GM12873 (cell line): ENCODE measurements around the gene NUP153.

Experiments used
- TF ChIP-seq, protein P1 (sequence below): IDR thresholded peaks from 2 replicates; pipeline ENCODE4 v1.5.1; 2012; ENCODE audit warnings: low read depth, mild to moderate bottlenecking, moderate library complexity, low read length, control low read depth; ENCODE audit not compliant: insufficient read depth; ENCODE audit errors: missing control alignments

The NUP153 gene

DNA sequence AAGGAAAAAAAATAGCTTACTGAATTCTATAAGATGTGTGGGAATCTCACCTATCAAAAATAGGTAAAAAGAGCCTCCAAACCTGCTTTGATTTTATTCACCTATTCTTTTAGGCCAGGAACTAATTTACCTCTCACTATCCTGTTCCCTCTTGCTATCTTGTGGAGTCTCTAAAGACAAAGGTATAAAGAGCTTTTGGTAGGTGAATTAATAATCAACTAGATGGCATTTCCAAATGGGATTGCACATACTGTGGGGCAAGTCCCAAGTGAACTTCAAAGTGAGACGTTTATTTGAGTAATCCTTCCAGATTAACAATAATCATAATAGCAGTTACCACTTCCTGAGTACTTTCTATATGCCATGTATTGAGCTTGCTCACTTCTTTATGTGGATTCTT is 103.8 kb downstream of the NUP153 start:
- TF ChIP-seq, protein P1, sequence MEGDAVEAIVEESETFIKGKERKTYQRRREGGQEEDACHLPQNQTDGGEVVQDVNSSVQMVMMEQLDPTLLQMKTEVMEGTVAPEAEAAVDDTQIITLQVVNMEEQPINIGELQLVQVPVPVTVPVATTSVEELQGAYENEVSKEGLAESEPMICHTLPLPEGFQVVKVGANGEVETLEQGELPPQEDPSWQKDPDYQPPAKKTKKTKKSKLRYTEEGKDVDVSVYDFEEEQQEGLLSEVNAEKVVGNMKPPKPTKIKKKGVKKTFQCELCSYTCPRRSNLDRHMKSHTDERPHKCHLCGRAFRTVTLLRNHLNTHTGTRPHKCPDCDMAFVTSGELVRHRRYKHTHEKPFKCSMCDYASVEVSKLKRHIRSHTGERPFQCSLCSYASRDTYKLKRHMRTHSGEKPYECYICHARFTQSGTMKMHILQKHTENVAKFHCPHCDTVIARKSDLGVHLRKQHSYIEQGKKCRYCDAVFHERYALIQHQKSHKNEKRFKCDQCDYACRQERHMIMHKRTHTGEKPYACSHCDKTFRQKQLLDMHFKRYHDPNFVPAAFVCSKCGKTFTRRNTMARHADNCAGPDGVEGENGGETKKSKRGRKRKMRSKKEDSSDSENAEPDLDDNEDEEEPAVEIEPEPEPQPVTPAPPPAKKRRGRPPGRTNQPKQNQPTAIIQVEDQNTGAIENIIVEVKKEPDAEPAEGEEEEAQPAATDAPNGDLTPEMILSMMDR = no peak

DNA sequence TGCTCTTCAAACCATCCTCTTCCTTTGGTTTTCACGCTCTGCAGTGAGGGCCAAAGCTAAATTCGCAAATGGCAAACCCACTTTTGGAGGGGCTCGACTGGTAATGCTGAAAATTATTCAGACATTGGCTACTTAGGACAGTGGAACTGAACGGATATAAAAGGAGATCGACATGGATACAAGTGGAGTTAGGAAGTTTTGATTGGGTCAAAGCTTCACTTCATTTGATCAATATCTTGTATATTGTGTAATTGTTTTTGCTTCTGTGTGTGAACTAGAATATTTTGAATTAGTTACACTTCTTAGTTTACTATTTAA is 105.4 kb downstream of the NUP153 start:
- TF ChIP-seq, protein P1 = no peak

DNA sequence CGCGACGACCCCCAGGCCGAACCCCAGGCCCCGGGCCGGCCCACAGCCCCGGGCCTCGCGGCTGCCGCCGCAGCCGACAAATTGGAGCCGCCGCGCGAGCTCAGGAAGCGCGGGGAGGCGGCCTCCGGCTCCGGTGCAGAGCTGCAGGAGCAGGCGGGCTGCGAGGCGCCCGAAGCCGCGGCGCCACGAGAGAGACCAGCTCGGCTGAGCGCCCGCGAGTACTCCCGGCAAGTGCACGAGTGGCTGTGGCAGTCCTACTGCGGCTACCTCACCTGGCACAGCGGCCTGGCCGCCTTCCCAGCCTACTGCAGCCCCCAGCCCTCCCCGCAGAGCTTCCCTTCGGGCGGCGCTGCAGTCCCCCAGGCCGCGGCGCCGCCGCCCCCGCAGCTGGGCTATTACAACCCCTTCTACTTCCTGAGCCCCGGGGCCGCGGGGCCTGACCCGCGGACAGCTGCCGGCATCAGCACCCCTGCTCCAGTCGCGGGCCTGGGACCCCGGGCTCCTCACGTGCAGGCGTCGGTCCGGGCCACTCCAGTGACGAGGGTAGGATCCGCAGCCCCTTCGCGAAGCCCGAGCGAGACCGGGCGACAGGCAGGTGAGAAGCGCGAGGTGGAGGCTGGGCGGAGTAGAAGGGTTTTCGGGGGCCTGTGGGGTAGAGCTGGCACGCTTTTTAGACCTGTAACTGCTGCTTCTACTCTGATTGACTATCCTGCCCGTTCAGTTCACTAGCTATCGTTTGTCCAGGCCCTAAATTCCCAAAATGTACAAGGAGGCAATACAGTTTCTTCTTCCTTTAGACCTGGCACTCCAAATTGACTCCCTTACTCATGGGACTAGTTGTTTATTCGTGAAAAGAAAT is 106.0 kb downstream of the NUP153 start:
- TF ChIP-seq, protein P1 = no peak

DNA sequence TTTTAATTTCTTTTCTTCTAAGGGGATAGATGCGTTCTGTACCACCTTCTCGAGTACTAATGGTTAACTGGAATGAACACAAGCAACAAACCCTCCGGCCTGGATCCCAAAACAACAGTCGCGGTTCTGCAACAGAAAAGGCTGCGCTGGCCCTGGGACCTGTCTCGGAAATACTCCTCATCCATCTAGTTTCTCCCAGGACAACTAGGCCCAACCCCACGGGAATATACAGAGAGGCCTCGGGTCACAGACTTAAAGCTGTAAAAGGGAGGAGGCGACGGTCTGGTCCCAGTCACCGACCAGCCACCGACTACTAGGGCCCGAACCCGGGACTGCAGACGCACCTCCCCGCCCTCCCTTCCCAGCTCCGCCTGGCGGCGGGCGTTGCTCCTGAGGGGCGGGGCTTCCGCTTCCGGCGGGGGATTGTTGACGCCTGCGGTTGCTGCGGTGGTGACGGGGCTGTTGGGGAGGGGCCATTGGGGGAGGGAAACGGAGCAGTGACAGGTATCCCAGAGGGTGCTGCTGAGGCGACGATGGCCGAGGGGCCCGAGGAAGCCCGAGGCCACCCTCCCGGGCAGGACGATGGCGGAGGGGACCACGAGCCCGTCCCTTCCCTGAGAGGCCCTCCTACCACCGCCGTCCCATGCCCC is 106.7 kb downstream of the NUP153 start, which contains the start of gene FAM8A1:
Gene FAM8A1, plus strand, starts transcription at position 426 of the 650 bp plus-strand sequence. Its CDS starts 108 bp downstream, at position 534.
- TF ChIP-seq, protein P1 = peak; percentile 52

DNA sequence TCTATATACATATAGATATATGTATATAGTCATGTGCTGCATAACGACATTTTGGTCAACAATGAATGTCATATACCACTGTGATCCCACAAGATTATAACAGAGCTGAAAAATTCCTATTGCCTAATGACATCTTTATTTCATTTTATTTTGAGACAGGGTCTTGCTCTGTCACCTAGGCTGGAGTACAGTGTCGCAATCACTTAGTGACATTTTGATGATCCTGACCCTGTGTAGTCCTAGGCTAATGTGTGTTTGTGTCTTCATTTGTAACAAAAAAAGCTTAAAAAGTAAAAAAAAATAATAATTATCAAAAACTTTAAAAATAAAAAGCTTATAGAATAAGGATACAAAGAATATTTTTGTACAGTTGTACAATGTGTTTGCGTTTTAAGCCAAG is 110.6 kb downstream of the NUP153 start:
- TF ChIP-seq, protein P1 = no peak

DNA sequence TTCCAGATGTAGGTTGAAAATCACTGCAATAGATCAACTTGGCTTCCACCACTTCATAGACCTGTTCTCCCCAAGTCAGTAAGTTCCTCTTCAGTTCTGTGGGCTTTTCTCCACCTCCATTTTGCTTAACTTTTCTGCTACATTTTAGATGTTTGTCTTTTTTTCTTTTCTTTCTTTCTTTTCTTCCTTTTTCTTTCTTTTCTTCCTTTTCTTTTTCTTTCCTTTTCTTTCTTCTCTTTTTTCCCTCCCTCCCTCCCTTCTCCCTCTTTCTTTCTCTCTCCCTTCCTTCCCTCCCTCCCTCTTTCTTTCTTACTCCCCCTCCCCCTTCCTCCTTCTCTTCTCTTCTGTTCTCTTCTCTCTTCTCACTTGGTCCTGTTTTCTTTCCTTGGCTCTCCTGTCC is 113.5 kb downstream of the NUP153 start:
- TF ChIP-seq, protein P1 = no peak

DNA sequence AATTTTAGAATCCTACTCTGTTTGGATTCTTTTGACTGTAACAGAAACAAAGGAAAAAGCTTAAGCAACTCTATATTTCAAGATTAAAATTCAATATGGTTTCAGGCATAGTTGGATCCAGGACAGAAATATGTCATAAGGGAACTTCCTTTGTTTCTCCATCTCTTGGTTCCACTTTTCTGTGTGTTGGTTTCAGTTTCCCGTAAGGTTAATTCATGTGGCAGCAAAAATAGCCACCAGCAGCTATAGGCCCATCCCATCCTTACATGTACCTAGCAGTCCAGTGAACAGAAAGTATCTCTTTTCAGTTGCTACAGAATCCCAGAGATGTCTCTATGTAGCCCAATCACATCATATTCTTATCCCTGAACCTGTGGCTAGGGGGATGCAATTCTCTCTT is 115.4 kb downstream of the NUP153 start:
- TF ChIP-seq, protein P1 = no peak
